C4-2B (cell line): ENCODE data around the gene PRKCE.

Experiments
- CTCF ChIP-seq: fragments of 450-650 bp; conservative IDR thresholded peaks from 2 replicates; pipeline ENCODE4 v1.5.1; 2017; ENCODE audit warnings: mild to moderate bottlenecking
- ZFX ChIP-seq: fragments of 450-650 bp; IDR thresholded peaks from 2 replicates; pipeline ENCODE4 v1.6.1; 2017

GRCh38 chr2:45992741-45993475, 341.4 kb downstream of the PRKCE start:
- TF ChIP-seq CTCF, result no peak
- no peak for TF ChIP-seq ZFX
